ENCODE results near the gene SNRPN.
"Not testable (repeated sequence)": the region's sequence is repeated elsewhere in the genome, so short reads cannot be mapped to it uniquely, and the experiment has no call there.

Gene SNRPN

GRCh38 chr15:24948495-24948894 lies 6.3 kb upstream of the SNRPN start:
- Mint-ChIP-seq H3K4me3 (no peak overlapping the region), H3K27ac (no peak overlapping the region), H3K4me1 (ENCODE audit: low read depth) (no peaks in the 10 kb centered on the region), H3K36me3 (ENCODE audit: low read depth) (no peaks in the 10 kb centered on the region), H3K9me3 (peaks cover 15% of the 10 kb centered on the region), H3K27me3 (ENCODE audit: low read depth) (no peaks in the 10 kb centered on the region)
- DNase-seq (ENCODE audit: low spot score), result no peak

- peak overlapping the region; percentile 90 for H3K4me3 Mint-ChIP-seq
- peaks cover 25% of the 10 kb centered on the region for H3K36me3 Mint-ChIP-seq (ENCODE audit: low read depth)
- H3K9me3 Mint-ChIP-seq, result peaks cover 24% of the 10 kb centered on the region
- H3K27me3 Mint-ChIP-seq (ENCODE audit: low read depth), result no peaks in the 10 kb centered on the region
- peak overlapping the region; percentile 95 for H3K27ac Mint-ChIP-seq
- peaks cover 8% of the 10 kb centered on the region for H3K4me1 Mint-ChIP-seq (ENCODE audit: low read depth)
- peak; percentile 5 for DNase-seq (ENCODE audit: low spot score)
Observed at GRCh38 chr15:24955531-24955921, 739 bp downstream of the SNRPN start.

DNA sequence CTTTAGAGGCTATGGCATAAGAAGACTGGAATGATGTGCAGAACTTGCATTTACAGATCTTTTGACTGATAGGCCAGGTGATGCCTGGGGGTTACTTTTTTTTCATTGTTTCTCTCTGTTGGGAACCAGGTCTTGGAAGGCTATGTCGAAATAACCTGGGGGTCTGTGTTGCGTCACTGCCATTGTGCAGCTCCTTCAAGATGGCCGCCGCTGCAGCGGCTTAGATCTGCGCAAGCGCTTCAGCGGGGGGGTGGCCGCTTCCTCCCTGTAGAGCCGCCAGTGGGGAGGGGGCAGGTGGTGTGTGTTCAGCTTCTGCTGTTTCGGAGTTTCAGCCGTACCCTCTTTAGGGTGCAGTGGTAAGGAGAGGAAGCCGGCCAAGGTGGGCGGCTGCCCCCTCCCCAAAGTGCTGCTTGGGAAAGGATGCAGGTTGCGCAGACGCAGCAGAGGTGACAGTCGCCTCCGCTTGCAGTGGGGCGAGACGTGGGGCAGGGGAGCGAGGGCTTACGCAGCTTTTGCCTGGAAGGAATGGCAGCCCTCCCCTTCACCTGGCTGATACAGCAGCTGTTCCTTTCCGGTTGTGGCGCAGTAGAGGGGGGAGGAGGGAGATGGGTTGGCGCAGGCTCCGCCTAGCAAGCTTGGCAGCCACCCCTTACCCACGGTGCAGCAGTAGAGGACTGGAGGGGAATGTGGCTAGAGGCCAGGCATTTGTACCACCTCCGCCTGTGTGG lies 1.5 kb downstream of the SNRPN start:
- H3K9me3 Mint-ChIP-seq, result peaks cover 26% of the 10 kb centered on the region
- peak; percentile 70 for DNase-seq (ENCODE audit: low spot score)
- peaks cover 28% of the 10 kb centered on the region for H3K36me3 Mint-ChIP-seq (ENCODE audit: low read depth)
- H3K4me1 Mint-ChIP-seq (ENCODE audit: low read depth), result peaks cover 8% of the 10 kb centered on the region
- H3K4me3 Mint-ChIP-seq, result peak overlapping the region; percentile 90
- no peaks in the 10 kb centered on the region for H3K27me3 Mint-ChIP-seq (ENCODE audit: low read depth)
- H3K27ac Mint-ChIP-seq, result peak overlapping the region; percentile 95

DNA sequence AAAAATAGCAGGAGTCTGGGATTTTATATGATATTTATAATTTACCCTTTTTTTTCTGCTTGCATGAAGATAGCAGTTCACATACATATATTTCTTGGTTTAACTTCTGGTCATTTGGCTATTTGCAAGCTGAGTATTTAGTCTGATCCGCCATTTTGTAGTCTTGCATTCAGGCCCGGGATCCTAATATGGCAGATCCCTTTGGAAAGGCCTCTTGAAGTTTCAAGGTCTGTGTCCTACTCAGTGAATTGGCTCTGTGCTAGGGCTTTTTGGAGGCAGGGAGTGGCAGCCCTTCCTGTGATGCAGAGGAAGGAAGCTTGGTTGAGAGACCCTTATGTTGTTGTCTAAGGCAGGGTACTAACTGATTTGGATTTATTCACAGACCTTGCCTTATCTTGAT lies 2.9 kb downstream of the SNRPN start:
- H3K27me3 Mint-ChIP-seq (ENCODE audit: low read depth), result no peaks in the 10 kb centered on the region
- peaks cover 8% of the 10 kb centered on the region for H3K4me1 Mint-ChIP-seq (ENCODE audit: low read depth)
- no peak overlapping the region for H3K27ac Mint-ChIP-seq
- peaks cover 28% of the 10 kb centered on the region for H3K9me3 Mint-ChIP-seq
- peaks cover 32% of the 10 kb centered on the region for H3K36me3 Mint-ChIP-seq (ENCODE audit: low read depth)
- peak overlapping the region; percentile 49 for H3K4me3 Mint-ChIP-seq
- DNase-seq (ENCODE audit: low spot score), result no peak

- peaks cover 64% of the 10 kb centered on the region for H3K9me3 Mint-ChIP-seq
- H3K4me3 Mint-ChIP-seq, result no peak overlapping the region
- H3K36me3 Mint-ChIP-seq (ENCODE audit: low read depth), result peaks cover 67% of the 10 kb centered on the region
- peaks cover 5% of the 10 kb centered on the region for H3K4me1 Mint-ChIP-seq (ENCODE audit: low read depth)
- no peak for DNase-seq (ENCODE audit: low spot score)
- H3K27me3 Mint-ChIP-seq (ENCODE audit: low read depth), result no peaks in the 10 kb centered on the region
- H3K27ac Mint-ChIP-seq, result no peak overlapping the region
Observed at GRCh38 chr15:24961967-24962366, 7.2 kb downstream of the SNRPN start.

GRCh38 chr15:24962880-24963279 lies 8.1 kb downstream of the SNRPN start:
- Mint-ChIP-seq H3K27me3 (ENCODE audit: low read depth) (no peaks in the 10 kb centered on the region), H3K9me3 (peaks cover 66% of the 10 kb centered on the region), H3K4me3 (no peak overlapping the region), H3K27ac (no peak overlapping the region), H3K36me3 (ENCODE audit: low read depth) (peaks cover 68% of the 10 kb centered on the region), H3K4me1 (ENCODE audit: low read depth) (peaks cover 2% of the 10 kb centered on the region)
- DNase-seq (ENCODE audit: low spot score), result no peak

DNA sequence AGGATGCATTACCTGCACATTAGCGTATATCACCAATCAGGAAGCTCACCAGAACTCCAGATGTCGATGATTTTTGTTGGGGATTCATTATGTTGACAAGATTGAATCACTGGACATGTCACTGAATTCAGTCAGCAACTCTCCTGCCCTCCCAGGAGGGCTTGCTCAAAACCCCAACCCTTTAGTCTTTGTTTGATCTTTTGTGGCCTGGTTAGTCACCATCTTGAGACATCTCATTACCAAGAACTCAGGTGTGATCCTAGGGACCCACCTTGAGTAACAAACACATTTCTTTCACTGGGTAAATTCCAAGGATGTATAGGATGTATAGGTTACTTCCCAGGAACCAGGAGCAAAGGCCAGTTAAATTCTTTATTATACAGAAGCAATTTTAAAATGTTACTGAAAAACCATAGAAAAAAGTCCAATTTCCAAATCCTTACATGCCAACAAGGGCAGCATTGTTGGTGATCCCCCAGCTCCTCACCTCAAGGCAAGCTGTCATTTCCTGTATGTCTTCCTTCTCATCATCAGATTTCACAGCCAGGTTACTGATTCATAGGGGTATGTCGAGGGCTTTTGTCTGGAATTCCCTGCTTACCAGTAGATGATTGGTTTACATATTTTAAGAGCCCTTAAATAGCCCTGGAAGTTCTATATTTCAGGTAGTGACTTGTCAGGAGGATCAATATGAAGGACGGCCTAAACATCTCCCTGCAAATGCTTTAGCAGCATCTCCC lies 11.7 kb downstream of the SNRPN start:
- H3K4me3 Mint-ChIP-seq, result no peak overlapping the region
- no peaks in the 10 kb centered on the region for H3K4me1 Mint-ChIP-seq (ENCODE audit: low read depth)
- H3K36me3 Mint-ChIP-seq (ENCODE audit: low read depth), result peaks cover 68% of the 10 kb centered on the region
- no peak overlapping the region for H3K27ac Mint-ChIP-seq
- DNase-seq (ENCODE audit: low spot score), result no peak
- H3K9me3 Mint-ChIP-seq, result peaks cover 56% of the 10 kb centered on the region
- H3K27me3 Mint-ChIP-seq (ENCODE audit: low read depth), result no peaks in the 10 kb centered on the region

DNA sequence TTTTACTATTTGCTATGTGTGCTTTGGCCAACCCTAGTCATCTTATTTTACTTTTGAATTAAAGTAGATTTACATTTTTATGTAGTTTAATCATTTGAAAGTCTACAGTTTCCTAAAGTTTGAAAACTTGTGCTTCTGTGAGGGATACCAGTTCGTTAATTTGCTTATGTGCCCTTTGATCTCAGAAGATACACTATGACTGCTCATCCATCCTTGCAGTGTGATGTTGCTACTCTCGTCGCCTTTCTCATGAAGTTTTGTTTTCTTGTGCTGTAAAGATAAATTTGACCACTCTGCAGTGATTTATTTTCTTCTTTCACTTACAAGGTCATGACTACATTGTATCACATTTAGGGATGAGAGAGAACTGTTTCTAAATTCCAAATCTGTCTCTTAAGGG lies 16.3 kb downstream of the SNRPN start:
- no peak overlapping the region for H3K27ac Mint-ChIP-seq
- DNase-seq (ENCODE audit: low spot score), result no peak
- H3K4me1 Mint-ChIP-seq (ENCODE audit: low read depth), result no peaks in the 10 kb centered on the region
- no peaks in the 10 kb centered on the region for H3K27me3 Mint-ChIP-seq (ENCODE audit: low read depth)
- H3K9me3 Mint-ChIP-seq, result peaks cover 53% of the 10 kb centered on the region
- no peak overlapping the region for H3K4me3 Mint-ChIP-seq
- H3K36me3 Mint-ChIP-seq (ENCODE audit: low read depth), result peaks cover 71% of the 10 kb centered on the region

DNA sequence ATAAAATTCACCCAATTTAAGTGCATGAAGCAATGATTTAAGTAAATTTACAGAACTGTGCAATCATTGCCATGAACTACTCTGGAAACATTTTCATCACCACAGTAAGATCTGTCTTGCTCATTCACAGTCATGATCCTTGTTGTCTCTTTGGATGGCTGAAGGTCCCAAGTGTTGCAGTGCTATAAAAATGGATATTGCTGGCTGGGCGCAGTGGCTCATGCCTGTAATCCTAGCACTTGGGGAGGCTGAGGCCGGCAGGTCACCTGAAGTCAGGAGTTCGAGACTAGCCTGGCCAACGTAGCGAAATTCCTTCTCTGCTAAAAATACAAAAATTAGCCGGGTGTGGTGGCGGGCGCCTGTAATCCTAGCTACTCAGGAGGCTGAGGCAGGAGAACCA lies 17.0 kb downstream of the SNRPN start:
- Mint-ChIP-seq H3K4me1 (ENCODE audit: low read depth) (no peaks in the 10 kb centered on the region), H3K4me3 (no peak overlapping the region), H3K27me3 (ENCODE audit: low read depth) (no peaks in the 10 kb centered on the region), H3K9me3 (peaks cover 53% of the 10 kb centered on the region), H3K27ac (no peak overlapping the region), H3K36me3 (ENCODE audit: low read depth) (peaks cover 71% of the 10 kb centered on the region)
- DNase-seq (ENCODE audit: low spot score), result no peak

- H3K36me3 Mint-ChIP-seq (ENCODE audit: low read depth), result peaks cover 75% of the 10 kb centered on the region
- H3K27me3 Mint-ChIP-seq (ENCODE audit: low read depth), result not testable (repeated sequence)
Observed at GRCh38 chr15:24972707-24973106, 17.9 kb downstream of the SNRPN start.

GRCh38 chr15:24976932-24977331 lies 22.1 kb downstream of the SNRPN start:
- Mint-ChIP-seq H3K27me3 (ENCODE audit: low read depth) (no peaks in the 10 kb centered on the region), H3K9me3 (peaks cover 57% of the 10 kb centered on the region), H3K36me3 (ENCODE audit: low read depth) (peaks cover 85% of the 10 kb centered on the region), H3K4me3 (no peak overlapping the region), H3K27ac (no peak overlapping the region), H3K4me1 (ENCODE audit: low read depth) (no peaks in the 10 kb centered on the region)
- no peak for DNase-seq (ENCODE audit: low spot score)

More at GRCh38 chr15:24972707-24973106, 17.9 kb downstream of the SNRPN start:
- not testable (repeated sequence) for H3K4me1 Mint-ChIP-seq (ENCODE audit: low read depth); H3K4me3 Mint-ChIP-seq; H3K27ac Mint-ChIP-seq; DNase-seq (ENCODE audit: low spot score)
- peaks cover 51% of the 10 kb centered on the region for H3K9me3 Mint-ChIP-seq

DNA sequence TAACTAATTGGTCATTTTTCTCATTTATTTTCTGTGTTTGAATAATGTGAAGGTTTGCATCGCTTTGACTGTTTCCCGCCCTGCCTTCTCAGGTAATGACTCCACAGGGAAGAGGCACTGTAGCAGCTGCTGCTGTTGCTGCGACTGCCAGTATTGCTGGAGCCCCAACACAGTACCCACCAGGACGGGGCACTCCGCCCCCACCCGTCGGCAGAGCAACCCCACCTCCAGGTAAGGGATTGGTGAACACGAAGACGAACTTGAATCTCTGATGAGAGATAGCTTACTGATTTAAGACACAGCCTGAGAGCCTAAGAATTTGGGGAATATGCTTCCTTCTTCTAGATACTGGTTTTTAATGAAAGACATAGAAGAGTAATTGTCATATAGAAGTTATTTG lies 22.9 kb downstream of the SNRPN start:
- no peaks in the 10 kb centered on the region for H3K4me1 Mint-ChIP-seq (ENCODE audit: low read depth)
- no peaks in the 10 kb centered on the region for H3K27me3 Mint-ChIP-seq (ENCODE audit: low read depth)
- DNase-seq (ENCODE audit: low spot score), result no peak
- no peak overlapping the region for H3K4me3 Mint-ChIP-seq
- H3K36me3 Mint-ChIP-seq (ENCODE audit: low read depth), result peaks cover 89% of the 10 kb centered on the region
- H3K9me3 Mint-ChIP-seq, result peaks cover 65% of the 10 kb centered on the region
- no peak overlapping the region for H3K27ac Mint-ChIP-seq

- H3K27me3 Mint-ChIP-seq (ENCODE audit: low read depth), result no peaks in the 10 kb centered on the region
- DNase-seq (ENCODE audit: low spot score), result no peak
- peaks cover 75% of the 10 kb centered on the region for H3K9me3 Mint-ChIP-seq
- H3K36me3 Mint-ChIP-seq (ENCODE audit: low read depth), result peaks cover 87% of the 10 kb centered on the region
- no peaks in the 10 kb centered on the region for H3K4me1 Mint-ChIP-seq (ENCODE audit: low read depth)
- H3K4me3 Mint-ChIP-seq, result no peak overlapping the region
- no peak overlapping the region for H3K27ac Mint-ChIP-seq
Observed at GRCh38 chr15:24985224-24985623, 30.4 kb downstream of the SNRPN start.

DNA sequence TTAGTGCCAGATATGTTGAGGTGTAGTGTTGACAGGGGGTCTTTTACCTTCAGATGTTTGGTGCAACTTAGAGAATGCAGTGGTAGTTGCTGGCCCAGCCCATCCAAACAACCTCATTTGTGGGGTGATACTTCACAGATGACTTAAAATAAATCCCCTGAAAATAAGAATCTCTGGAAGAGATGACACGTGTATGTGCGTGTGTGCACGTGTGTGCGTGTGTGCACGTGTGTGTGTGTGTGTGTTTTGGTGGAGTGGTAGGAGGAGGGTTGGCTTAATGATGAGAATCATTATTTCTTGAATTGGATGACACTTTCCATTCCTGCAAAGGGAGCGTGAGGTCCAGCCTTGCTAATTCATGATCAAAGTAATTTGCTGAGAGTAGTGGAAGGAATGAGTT lies 31.9 kb downstream of the SNRPN start:
- Mint-ChIP-seq H3K36me3 (ENCODE audit: low read depth) (peaks cover 87% of the 10 kb centered on the region), H3K27ac (no peak overlapping the region), H3K27me3 (ENCODE audit: low read depth) (no peaks in the 10 kb centered on the region), H3K4me3 (no peak overlapping the region), H3K9me3 (peaks cover 85% of the 10 kb centered on the region), H3K4me1 (ENCODE audit: low read depth) (no peaks in the 10 kb centered on the region)
- no peak for DNase-seq (ENCODE audit: low spot score)
